ENCODE data around the gene P3H1. TPM values are rescaled to one million over a fixed set of nuclear protein-coding genes. Genes with fewer than 3 reads are reported as not detected.

P3H1 gene
- total and polyA plus RNA-seq, 2 of the 13 experiments (the other 11 are each of a cell fraction or from before 2014, with no cell fraction given): 64.6 to 120 TPM

DNA sequence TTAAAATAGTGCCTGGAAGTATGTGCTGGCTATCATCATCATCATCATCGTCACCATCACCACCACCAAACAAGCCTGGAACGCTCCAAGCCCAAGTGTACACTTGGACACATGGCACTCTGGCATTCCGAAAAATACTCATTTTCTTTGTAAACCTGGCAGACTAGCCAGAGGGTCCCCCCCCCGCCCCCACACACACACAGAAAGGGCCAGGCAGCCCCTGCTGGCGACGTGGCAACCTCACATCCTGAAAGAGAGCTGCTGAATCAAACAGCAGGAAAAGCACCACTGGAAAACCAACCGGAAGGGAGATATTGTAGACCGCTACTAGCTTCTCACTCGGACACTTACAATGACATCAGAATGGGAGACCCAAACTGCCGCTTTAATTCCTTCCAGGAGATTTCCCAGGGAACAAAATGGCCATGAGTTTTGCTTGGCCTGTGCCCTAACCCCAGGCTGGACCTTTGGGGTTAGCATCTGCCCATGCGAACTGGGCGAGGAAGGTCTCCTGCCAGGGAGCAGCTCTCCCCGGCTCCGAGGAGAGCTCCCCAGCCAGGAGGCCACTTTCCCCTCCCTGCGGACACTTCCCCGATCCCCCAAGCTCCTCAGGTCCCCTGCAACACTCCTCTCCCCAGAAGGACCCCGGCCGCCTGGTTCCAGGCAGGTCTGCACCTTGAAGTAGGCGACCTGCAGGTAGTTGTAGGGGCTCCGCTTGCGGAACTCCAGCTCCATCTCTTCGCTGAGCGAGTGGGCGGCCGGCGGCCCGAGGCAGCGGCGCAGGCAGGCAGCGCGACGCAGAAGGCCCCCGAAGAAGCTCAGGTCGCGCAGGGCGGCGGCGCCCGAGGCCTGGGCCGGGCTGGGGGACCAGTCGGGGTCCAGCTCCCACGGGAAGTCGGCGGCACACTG lies 742 bp downstream of the P3H1 start (continued):
- 0 out of 2 replicates have a peak, but pooled peaks have one; percentile 24 for TF ChIP-seq ZNF547 (CRISPR knock-in tag; IDR thresholded peaks at IDR 0.05)
- no peak for TF ChIP-seq SRF (IDR thresholded peaks at IDR 0.05; ENCODE audit: low read depth, low read length)
- no peak for TF ChIP-seq TGIF2 (CRISPR knock-in tag; IDR thresholded peaks at IDR 0.05)
- peak; percentile 51; the same call in 1 of the 2 replicates for TF ChIP-seq ZNF792 (CRISPR knock-in tag; IDR thresholded peaks at IDR 0.05)
- TF ChIP-seq ZNF670 (CRISPR knock-in tag; IDR thresholded peaks at IDR 0.05; ENCODE audit: borderline replicate concordance): no peak
- TF ChIP-seq GATAD2A (CRISPR knock-in tag; IDR thresholded peaks at IDR 0.05): 0 out of 2 replicates have a peak, but pooled peaks have one; percentile 38
- no peak for TF ChIP-seq ZNF883 (CRISPR knock-in tag; IDR thresholded peaks at IDR 0.05; ENCODE audit: not compliant biosample characterization)
- peak; percentile 38; the same call in 1 of the 2 replicates for TF ChIP-seq DMAP1 (CRISPR knock-in tag; IDR thresholded peaks at IDR 0.05)
- TF ChIP-seq ZFP36L2 (CRISPR knock-in tag; IDR thresholded peaks at IDR 0.05): no peak
- TF ChIP-seq ZNF569 (CRISPR knock-in tag; IDR thresholded peaks at IDR 0.05; ENCODE audit: borderline replicate concordance): no peak
- TF ChIP-seq YEATS2 (CRISPR knock-in tag; IDR thresholded peaks at IDR 0.05; ENCODE audit: borderline replicate concordance): peak; percentile 28; the same call in 1 of the 2 replicates
- no peak for TF ChIP-seq LCORL (IDR thresholded peaks at IDR 0.05)
- 0 out of 2 replicates have a peak, but pooled peaks have one; percentile 16 for TF ChIP-seq LCORL (CRISPR knock-in tag; IDR thresholded peaks at IDR 0.05)
- TF ChIP-seq NR1H2 (CRISPR knock-in tag; IDR thresholded peaks at IDR 0.05; ENCODE audit: borderline replicate concordance, low read depth): no peak
- TF ChIP-seq FOXA1 (IDR thresholded peaks at IDR 0.05): no peak
- TF ChIP-seq FOXA1 (CRISPR knock-in tag; IDR thresholded peaks at IDR 0.05): 0 out of 2 replicates have a peak, but pooled peaks have one; percentile 5
- no peak for TF ChIP-seq FLYWCH1 (CRISPR knock-in tag; IDR thresholded peaks at IDR 0.05)
- TF ChIP-seq ZNF558 (CRISPR knock-in tag; IDR thresholded peaks at IDR 0.05; ENCODE audit: borderline replicate concordance): 0 out of 2 replicates have a peak, but pooled peaks have one; percentile 35
- no peak for TF ChIP-seq ZNF282 (IDR thresholded peaks at IDR 0.05; ENCODE audit: partially characterized antibody)
- TF ChIP-seq TAF1 (CRISPR knock-in tag; IDR thresholded peaks at IDR 0.05): no peak
- TF ChIP-seq NBN (conservative IDR thresholded peaks at IDR 0.05): no peak
- peak; percentile 48; the same call in 1 of the 2 replicates for TF ChIP-seq MAZ (IDR thresholded peaks at IDR 0.05; ENCODE audit: borderline replicate concordance, low read depth, low read length)
- peak; percentile 6; the same call in 1 of the 2 replicates for TF ChIP-seq MAZ (CRISPR knock-in tag; IDR thresholded peaks at IDR 0.05; ENCODE audit: low read depth)
- TF ChIP-seq GATAD1 (CRISPR knock-in tag; IDR thresholded peaks at IDR 0.05): no peak; the same call in 1 of the 2 replicates
- TF ChIP-seq MED1 (CRISPR knock-in tag; IDR thresholded peaks at IDR 0.05): no peak
- TF ChIP-seq ZNF329 (CRISPR knock-in tag; IDR thresholded peaks at IDR 0.05; ENCODE audit: low read depth): no peak
- TF ChIP-seq SP5 (CRISPR knock-in tag; IDR thresholded peaks at IDR 0.05; ENCODE audit: borderline replicate concordance, low read depth): no peak
- no peak for TF ChIP-seq ZNF10 (CRISPR knock-in tag; IDR thresholded peaks at IDR 0.05; ENCODE audit: borderline replicate concordance, low read depth)
- 0 out of 2 replicates have a peak, but pooled peaks have one; percentile 88 for TF ChIP-seq THYN1 (CRISPR knock-in tag; IDR thresholded peaks at IDR 0.05; ENCODE audit: borderline replicate concordance, low read depth)
- TF ChIP-seq ZNF33A (CRISPR knock-in tag; IDR thresholded peaks at IDR 0.05; ENCODE audit: borderline replicate concordance): no peak
- no peak for TF ChIP-seq IKZF1 (IDR thresholded peaks at IDR 0.05)

Data from HepG2 (cell line).